CMK (cell line): Measurements from ENCODE around the gene TMPRSS15.

Experiments used
- DNase-seq: peaks from one replicate; pipeline ENCODE4 v3.0.0-alpha.2; 2010; ENCODE audit warnings: low read depth

TMPRSS15 gene

GRCh38 chr21:18349468-18349867 lies 54.1 kb downstream of the TMPRSS15 start:
- no peak for DNase-seq

- DNase-seq, result no peak
Measured at GRCh38 chr21:18340387-18340942, 63.1 kb downstream of the TMPRSS15 start.

GRCh38 chr21:18335651-18336236 lies 67.8 kb downstream of the TMPRSS15 start:
- DNase-seq, result no peak

- no peak for DNase-seq
Measured at GRCh38 chr21:18334066-18334465, 69.5 kb downstream of the TMPRSS15 start.

GRCh38 chr21:18318156-18318555 lies 85.4 kb downstream of the TMPRSS15 start:
- no peak for DNase-seq

- DNase-seq, result no peak
Measured at GRCh38 chr21:18298228-18298627, 105.4 kb downstream of the TMPRSS15 start.

- no peak for DNase-seq
Measured at GRCh38 chr21:18294100-18294499, 109.5 kb downstream of the TMPRSS15 start.

- no peak for DNase-seq
Measured at GRCh38 chr21:18289876-18290275, 113.7 kb downstream of the TMPRSS15 start.

GRCh38 chr21:18285379-18285778 lies 118.2 kb downstream of the TMPRSS15 start:
- DNase-seq, result no peak

GRCh38 chr21:18275781-18276180 lies 127.8 kb downstream of the TMPRSS15 start:
- no peak for DNase-seq

- no peak for DNase-seq
Measured at GRCh38 chr21:18274370-18274769, 129.2 kb downstream of the TMPRSS15 start.

- no peak for DNase-seq
Measured at GRCh38 chr21:18273400-18273799, 130.2 kb downstream of the TMPRSS15 start.

GRCh38 chr21:18269856-18270255 lies 133.7 kb downstream of the TMPRSS15 start:
- DNase-seq, result no peak

GRCh38 chr21:18268906-18269305 lies 134.7 kb downstream of the TMPRSS15 start:
- no peak for DNase-seq

GRCh38 chr21:18267496-18267895 lies 136.1 kb downstream of the TMPRSS15 start:
- no peak for DNase-seq

- DNase-seq, result no peak
Measured at GRCh38 chr21:18265944-18266343, 137.6 kb downstream of the TMPRSS15 start.

- DNase-seq, result no peak
Measured at GRCh38 chr21:18253799-18254198, 149.8 kb downstream of the TMPRSS15 start.

- no peak for DNase-seq
Measured at GRCh38 chr21:18253221-18253620, 150.4 kb downstream of the TMPRSS15 start.

GRCh38 chr21:18252680-18253079 lies 150.9 kb downstream of the TMPRSS15 start:
- DNase-seq, result no peak

GRCh38 chr21:18252256-18252655 lies 151.3 kb downstream of the TMPRSS15 start:
- no peak for DNase-seq

GRCh38 chr21:18251065-18251464 lies 152.5 kb downstream of the TMPRSS15 start:
- DNase-seq, result no peak

- no peak for DNase-seq
Measured at GRCh38 chr21:18249672-18250071, 153.9 kb downstream of the TMPRSS15 start.

- DNase-seq, result no peak
Measured at GRCh38 chr21:18248171-18248570, 155.4 kb downstream of the TMPRSS15 start.

GRCh38 chr21:18245464-18245967 lies 158.1 kb downstream of the TMPRSS15 start:
- DNase-seq, result no peak
